ENCODE measurements around the gene ATP1B1.
"Not testable (repeated sequence)": the region's sequence is repeated elsewhere in the genome, so short reads cannot be mapped to it uniquely, and the experiment has no call there.

Gene ATP1B1

DNA sequence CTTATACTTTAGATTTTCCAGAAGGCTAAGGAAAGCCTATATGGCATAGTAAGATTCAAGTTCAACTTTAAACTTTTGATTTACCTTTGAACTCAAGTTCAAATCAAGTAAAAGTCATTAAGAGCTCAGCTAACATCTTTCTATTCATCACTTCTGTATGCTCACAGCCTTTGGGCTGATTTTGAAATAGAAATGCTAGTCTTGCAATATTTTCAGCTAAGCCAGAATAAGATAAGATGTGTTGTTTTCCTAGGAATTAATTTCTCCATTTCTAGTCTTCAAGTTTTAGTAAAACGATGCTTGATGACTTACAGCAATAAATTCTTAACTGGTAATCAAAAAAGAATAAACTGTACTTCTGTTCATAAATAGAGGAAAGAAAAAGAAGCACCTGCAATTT lies 35.6 kb downstream of the ATP1B1 start:
- DNase-seq (ENCODE audit: low spot score), result no peak

DNA sequence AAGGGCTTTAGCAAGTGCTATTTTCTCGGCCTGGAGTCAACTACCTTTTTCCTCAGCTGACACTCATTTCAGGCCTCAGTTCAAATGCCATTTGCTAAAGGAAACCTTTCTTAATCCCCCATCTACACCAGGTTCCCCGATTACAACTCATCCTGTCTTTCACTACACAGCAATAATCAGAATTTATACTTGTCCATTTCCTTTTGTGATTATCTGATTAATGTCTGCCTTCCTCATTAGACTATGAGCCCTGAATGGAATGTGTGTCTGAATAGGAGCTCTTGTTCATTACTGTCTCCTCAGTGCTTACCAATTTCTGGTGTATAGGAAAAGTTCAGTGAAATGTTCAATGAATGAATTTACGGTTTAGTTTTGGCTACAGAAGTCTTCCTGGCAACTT lies 36.9 kb downstream of the ATP1B1 start:
- no peak for DNase-seq (ENCODE audit: low spot score)

DNA sequence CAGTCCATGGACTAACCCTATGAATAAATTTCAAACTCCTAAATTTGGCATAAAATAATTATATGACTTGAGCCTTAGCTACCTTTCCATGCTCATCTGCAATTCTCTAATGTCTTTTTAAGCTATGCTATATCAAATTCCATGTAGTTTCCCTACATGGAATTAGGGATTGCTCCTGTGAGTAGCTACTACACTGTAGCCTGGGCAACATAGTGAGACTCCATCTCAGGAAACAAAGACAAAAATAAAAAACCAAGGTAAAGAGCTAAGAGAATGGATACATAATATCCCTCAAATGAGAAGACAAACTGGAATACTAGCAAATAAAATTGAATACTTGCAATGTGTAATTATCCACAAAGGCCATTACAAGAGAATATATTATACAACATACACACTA lies 37.5 kb downstream of the ATP1B1 start:
- DNase-seq (ENCODE audit: low spot score), result no peak

DNA sequence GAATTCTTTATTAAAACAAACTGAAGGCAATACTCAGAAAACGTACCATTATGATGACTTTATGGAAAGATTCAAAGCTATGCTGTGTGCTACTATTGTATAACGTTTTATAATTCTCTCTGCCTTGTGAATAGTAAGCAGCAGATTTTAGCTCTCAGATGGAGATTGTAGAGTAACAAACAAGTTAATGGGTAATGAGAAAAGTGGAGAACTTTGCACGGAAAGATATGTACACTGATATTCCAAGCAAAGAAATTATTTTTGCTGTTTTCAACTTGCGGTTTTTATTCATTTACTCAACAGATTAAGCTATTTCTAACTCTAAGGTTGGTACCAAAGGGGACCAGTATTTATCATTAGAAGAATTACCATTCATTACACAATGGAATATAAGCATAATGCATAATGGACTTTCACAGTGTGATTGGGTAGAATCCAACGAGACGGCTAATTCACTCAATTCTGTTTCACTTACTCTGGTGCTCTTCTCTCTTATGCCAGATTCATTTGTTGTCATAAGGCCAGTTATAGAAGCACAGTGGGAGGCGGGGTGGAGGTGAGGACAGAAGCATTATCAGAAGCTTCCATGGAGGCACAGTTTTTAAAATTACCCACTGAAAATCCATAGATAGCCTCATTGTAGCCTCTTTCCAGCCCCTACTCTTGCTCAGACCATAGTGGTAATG lies 38.6 kb downstream of the ATP1B1 start:
- no peak for DNase-seq (ENCODE audit: low spot score)

DNA sequence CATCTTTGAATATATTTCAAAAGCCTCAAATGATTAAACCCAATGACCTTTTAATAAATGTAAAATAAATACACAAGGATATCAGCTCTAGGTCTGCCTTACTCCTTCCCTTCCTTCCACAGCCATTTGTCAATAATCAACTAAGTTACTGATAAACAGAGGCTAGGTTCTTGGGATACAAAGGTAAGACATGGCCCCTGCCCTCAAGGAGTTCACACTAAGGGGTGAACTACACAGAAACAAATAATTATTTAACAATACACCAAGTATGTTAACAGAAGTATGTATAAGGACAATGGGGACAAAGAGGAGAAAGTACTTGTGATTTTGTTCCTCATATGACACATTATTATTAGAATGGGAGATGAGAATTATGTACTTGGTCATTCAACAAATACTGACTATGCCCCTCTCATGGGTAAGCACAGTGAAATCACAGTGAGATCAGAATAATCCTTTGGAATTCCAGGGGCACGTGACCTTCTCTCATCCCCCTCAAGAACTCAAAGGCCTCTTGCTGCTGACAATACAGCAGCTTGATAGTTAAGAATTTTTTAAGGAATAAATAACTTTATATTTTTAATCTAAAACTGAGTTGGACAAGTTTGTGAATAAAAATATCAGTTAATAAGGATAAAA lies 40.2 kb downstream of the ATP1B1 start:
- no peak for DNase-seq (ENCODE audit: low spot score)

DNA sequence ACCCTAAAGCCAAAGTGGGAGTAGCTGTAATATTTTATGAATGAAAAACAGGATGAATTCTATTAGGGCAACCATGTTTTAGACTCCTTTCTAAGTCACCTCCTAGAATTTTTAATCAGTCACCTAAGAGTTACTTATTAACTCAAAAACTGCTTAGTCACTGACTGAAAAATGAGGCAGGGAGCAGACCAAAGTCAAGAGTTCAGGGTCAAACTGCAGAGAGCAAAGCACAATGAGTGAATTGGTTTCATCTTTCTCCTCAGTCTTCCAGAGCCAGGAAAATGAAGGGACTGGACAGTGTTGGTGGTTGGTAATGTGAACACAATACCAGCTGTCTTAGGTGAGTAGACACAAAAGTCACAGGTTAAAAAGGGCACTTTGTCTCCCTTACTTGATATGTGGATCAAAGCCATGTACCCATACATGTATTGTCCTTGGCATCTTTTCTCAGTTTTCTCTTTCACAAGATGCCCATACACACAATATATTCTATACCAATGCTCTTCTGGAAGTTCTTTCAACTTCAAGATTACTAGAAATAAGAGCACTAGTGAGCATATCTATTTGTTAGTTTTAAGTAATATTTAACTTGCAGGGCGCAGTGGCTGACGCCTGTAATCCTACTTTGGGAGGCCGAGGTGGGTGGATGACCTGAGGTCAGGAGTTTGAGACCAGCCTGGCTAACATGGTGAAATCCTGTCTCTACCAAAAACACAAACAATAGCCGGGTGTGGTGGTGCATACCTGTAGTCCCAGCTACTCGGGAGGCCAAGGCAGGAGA lies 42.2 kb downstream of the ATP1B1 start:
- no peak for DNase-seq (ENCODE audit: low spot score)

DNA sequence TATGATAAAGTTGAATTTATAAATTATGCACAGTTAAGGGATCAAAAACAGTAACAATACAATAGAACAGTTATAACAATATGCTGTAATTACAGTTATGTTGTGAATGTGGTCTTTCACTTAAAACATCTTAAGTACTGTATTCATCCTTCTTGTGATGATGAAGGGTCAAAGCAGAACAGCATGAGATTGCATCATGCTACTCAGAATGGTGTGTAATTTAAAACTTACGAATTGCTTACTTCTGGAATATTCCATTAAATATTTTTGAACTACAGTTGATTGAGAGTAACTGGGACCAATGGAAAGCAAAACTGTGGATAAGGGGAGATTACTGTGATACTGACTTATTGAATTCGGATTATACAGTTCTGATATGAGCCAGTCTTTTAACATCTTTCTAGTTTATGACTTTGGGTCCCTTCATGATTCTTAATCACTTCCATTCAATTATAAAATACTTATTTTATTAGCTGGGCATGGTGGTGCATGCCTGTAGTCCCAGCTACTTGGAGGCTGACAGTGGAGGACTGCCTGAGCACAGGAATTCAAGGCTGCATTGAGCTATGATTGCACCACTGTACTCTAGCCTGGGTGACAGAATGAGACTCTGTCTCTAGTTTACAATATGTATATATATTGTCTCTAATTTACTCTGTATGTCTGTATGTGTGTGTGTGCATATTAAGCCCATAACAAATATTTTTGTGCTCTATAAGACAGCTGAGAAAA lies 43.2 kb downstream of the ATP1B1 start:
- no peak for DNase-seq (ENCODE audit: low spot score)

DNA sequence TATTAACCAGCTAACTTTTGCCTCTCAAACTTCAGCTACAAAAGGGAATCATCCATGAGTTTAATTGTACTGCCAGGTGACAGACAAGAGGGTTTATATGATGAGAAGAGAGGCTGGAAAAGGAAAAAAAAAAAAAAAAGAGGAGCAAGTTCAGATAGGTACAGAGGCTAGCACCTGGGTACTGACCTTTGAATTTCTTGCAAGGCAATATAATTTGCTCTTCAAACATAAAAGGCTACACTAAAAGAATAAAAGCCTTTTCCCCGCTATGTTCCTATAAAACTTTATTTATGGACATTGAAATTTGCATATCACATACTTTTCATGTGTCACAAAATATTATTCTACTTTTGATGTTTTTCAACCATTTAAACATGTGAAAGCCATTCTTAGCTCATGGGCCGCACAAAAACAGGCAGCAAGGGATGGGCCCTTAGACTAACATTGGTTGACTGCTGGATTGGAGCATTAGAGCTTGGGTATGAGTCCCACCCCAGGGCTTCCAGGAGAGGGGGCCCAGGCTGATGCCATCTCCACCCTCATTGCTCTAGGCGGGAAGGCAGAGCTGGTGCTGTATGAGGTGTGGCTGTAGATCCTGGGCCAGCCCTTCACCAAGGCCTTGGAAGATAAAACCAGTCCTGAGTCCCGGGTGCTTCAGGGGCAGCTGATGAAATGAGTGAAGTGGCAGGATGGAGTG lies 44.3 kb downstream of the ATP1B1 start:
- no peak for DNase-seq (ENCODE audit: low spot score)

DNA sequence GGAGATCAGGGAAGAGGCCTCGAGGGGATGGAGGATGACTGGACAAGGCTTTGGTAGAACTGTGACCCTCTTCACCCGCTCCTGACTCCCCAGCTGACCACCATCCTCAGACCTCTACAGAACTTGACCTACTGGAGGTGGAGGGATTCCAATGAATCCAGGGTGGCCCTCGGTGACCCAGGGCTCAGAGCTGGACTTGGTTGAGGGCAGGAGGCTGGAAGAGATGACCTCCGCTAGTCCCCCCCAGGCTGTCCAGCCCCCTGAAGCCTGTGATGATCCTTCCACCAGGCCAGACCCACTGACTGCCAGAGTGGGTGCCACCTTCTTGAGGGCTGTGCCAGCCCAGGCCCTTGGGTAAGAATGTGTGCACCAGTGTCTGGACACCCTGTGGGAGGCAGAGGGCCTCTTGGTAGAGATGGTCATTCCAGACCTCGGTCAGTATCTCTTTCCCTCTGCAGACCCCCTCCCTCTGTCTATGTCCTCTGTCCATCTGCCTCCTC lies 44.9 kb downstream of the ATP1B1 start:
- DNase-seq (ENCODE audit: low spot score), result no peak

DNA sequence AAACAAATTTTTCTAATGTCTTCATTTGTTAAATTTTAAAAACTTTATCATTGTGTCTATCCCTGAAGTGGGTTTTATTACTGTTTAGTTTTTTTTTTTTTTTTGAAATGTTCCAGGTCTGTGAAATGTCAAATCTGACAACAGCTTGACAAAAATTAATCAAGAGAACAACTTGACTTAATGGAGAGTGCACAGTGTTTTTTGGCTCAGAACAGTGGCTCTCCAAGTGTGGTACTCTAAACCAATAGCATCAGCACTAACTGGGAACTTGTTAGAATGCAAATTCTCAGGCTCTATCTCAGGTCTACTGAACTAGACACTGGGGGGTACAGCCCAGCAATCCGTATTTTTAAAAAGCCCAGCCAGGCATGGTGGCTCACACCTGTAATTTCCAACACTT lies 49.2 kb downstream of the ATP1B1 start:
- DNase-seq (ENCODE audit: low spot score), result no peak

DNA sequence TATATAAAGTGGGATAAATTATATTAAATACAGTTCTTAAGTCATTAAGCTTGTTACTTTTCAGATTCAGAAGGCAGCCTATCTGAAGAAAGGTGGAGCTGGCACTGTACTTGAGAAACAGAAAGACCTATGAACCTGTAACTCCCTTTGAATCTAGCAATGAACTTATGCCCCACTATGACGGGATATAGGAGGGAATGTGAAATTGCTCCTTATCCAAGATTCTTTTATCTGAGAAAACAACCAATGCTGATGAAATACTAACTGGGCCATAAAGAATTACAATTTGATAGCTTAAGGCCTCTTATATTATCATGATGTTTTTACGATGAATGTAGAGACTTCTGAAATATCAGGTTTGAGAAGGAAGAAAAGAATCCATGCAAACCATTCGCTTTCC lies 50.1 kb downstream of the ATP1B1 start:
- no peak for DNase-seq (ENCODE audit: low spot score)

DNA sequence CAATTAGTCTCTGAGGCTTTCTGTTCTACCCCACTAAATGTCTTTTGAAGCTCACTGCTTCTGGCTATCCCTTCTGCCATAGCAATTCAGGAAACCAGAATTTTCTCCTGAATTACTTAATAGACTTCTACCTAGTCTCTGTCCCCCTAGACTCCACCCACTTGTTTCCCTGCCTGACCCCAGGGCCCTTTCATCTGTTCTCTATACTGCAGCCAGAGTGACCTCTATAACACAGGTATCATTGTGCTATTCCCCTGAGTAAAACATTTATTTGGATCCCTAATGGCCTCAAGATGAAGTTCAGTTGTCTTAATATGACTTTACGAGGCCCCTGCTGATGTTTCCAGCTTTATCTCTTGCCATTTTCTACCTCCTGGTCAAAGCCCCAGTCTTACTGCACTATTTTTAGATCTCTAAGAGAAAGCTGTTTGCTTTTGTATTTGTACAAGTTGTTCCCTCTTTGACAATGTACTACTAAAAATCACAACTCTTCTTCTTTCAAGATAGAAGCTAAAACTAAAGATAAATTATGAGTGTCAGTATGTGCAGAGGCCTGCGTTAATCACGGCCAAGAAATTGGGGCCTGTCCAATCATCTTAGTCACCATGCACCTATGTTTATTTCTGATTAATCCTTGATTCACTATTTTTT lies 54.5 kb downstream of the ATP1B1 start:
- no peak for DNase-seq (ENCODE audit: low spot score)

DNA sequence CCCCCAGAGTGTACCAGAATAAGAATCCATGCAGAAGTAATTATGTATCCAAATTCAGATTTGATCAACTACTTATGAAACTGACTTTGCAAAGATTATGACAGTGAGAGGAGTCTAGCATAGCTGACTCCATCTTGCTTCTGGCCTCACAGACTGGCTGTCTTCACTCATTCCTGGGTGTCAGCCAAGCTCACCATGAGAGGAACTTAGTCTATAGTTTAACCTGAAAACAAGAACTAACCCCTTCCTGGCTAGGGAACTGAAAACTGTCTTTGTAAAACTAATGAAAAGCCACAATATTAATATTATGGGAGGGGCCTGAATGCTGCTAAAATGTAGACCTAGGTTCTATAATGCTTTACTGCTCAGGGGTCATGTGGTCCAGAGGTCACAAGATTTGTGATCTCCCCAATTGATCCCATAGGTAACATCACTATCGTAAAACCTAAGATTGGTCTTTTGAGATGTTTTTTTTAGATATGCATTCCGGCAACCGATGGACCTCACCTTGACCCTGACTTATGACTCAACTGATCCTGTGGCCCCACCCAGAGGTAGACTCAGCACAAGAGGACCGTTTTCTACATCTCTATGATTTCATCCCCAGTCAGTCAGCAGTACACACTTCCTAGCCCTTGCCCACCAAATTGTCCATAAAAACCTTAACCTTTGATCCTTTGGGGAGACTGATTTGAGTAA lies 55.2 kb downstream of the ATP1B1 start:
- DNase-seq (ENCODE audit: low spot score), result no peak

DNA sequence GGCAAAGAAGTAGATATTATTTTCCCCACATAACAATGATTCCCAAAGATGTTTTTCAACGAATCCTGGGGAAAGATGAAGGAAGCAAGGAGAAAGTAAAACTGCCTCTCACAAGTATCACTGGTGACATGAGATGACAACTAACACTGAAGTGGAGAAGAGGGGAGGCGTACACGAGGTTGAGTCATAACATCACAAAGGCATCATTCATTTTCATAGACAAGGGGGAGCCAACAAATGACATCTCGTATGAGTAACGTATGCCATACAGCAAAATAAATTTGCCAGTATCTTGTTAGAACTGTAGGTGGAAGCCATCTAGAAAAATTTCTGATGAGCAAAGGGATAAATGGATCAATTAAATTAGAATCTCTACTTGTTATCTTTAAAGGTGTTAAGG lies 56.6 kb downstream of the ATP1B1 start:
- no peak for DNase-seq (ENCODE audit: low spot score)

DNA sequence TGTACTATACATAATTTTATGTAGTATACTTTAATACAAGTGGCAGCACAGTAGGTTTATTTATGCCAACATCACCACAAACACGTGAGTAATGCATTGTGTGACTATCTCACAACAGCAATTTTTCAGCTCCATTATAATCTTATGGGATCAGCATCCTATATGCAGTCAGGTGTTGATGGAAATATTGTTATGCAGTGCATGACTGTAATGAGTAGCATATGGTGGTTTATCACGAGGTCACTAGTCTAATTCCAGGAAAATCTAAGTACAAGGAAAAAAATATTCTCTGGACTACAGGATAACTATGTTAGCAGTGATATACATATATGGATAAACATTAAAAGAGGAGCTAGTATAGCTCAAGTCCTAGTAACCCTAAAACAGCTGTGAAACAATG lies 69.0 kb downstream of the ATP1B1 start:
- DNase-seq (ENCODE audit: low spot score), result no peak

DNA sequence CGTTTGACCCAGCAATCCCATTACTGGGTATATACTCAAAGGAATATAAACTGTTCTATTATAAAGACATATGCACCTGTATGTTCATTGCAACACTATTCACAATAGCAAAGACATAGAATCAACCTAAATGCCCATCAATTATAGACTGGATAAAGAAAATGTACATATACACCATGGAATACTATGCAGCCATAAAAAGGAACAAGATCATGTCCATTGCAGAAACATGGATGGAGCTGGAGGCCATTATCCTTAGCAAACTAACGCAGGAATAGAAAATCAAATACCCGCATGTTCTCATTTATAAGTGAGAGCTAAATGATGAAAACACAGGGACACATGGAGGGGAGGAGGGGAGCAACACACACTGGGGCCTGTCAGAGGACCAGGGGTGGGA lies 72.9 kb downstream of the ATP1B1 start:
- not testable (repeated sequence) for DNase-seq (ENCODE audit: low spot score)

DNA sequence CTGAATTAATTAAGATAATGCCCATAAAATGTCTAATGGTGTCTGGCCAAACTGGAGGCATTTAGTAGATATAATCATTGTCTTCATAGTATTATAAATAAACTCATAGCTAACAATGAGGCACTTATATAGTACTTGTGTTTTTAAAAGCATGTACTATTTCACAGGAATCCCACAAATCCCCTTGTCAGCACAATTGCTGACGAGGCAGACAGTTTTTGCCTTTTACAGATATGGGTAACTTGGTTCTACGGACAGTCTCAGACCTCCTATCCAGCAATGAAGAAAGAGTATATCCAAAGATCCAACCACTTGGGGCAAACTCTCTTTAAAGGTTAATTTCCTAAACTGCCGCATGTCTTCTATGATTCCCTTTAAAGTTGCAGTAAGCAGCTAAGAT lies 73.7 kb downstream of the ATP1B1 start:
- DNase-seq (ENCODE audit: low spot score), result no peak
